ENCODE results near the gene THOC5. TPM values are rescaled to one million over a fixed set of nuclear protein-coding genes. Genes with fewer than 3 reads are reported as not detected.

The THOC5 gene
- total and polyA plus RNA-seq, 4 donors: 21.0 to 51.8 (median 27.9) TPM

GRCh38 chr22:29578462-29579200 lies 25.1 kb upstream of the THOC5 start:
- H3K9ac ChIP-seq (ENCODE audit: insufficient read depth in 1 of 2, low read length in 2 of 2): no peak overlapping the region
- H3K4me3 ChIP-seq: no peak overlapping the region
- H3K9me3 ChIP-seq (ENCODE audit: control insufficient read depth in 4 of 4, insufficient read depth in 3 of 4, low read length in 3 of 4): no peaks in the 10 kb centered on the region
- H3K27ac ChIP-seq (ENCODE audit: low read depth in 1 of 2, low read length in 1 of 2): no peak overlapping the region
- peak in 1 of 3 donors; percentile 6 for DNase-seq
- no peaks in the 10 kb centered on the region for H3K27me3 ChIP-seq (ENCODE audit: control insufficient read depth in 3 of 3, insufficient read depth in 3 of 3, low read length in 2 of 3)
- H3K36me3 ChIP-seq (ENCODE audit: control insufficient read depth in 4 of 4, insufficient read depth in 4 of 4, low read length in 4 of 4): no peaks in the 10 kb centered on the region
- 81 to 82% methylated on average over 10 of the region's 10 CpGs for WGBS, 2 donors
- no peak for ATAC-seq (ENCODE audit: insufficient read depth, low FRiP score)
- peaks cover 0 to 7% (median 0%) of the 10 kb centered on the region in 5 donors for H3K4me1 ChIP-seq (ENCODE audit: control insufficient read depth in 5 of 5, insufficient read depth in 5 of 5, low read length in 5 of 5)
- no peak for TF ChIP-seq CTCF (IDR thresholded peaks at IDR 0.05; ENCODE audit: control extremely low read depth, extremely low read depth)

- WGBS, 2 donors: 91 to 94% methylated on average over 7 of the region's 7 CpGs
- no peak for DNase-seq
These were observed 21.3 kb upstream of the THOC5 start for GRCh38 chr22:29574762-29575450.

GRCh38 chr22:29570912-29571549 lies 17.5 kb upstream of the THOC5 start:
- H3K27me3 ChIP-seq (ENCODE audit: control insufficient read depth in 3 of 3, insufficient read depth in 3 of 3, low read length in 2 of 3): no peaks in the 10 kb centered on the region
- WGBS, 2 donors: 83 to 87% methylated on average over 2 of the region's 2 CpGs

More at GRCh38 chr22:29574762-29575450, 21.3 kb upstream of the THOC5 start:
- Histone ChIP-seq H3K4me1 (ENCODE audit: control insufficient read depth in 5 of 5, insufficient read depth in 5 of 5, low read length in 5 of 5) (no peaks in the 10 kb centered on the region), H3K9me3 (ENCODE audit: control insufficient read depth in 4 of 4, insufficient read depth in 3 of 4, low read length in 3 of 4) (no peaks in the 10 kb centered on the region), H3K27ac (ENCODE audit: low read depth in 1 of 2, low read length in 1 of 2) (no peak overlapping the region), H3K36me3 (ENCODE audit: control insufficient read depth in 4 of 4, insufficient read depth in 4 of 4, low read length in 4 of 4) (peaks cover 0 to 5% (median 1%) of the 10 kb centered on the region in 4 donors), H3K9ac (ENCODE audit: insufficient read depth in 1 of 2, low read length in 2 of 2) (no peak overlapping the region), H3K27me3 (ENCODE audit: control insufficient read depth in 3 of 3, insufficient read depth in 3 of 3, low read length in 2 of 3) (no peaks in the 10 kb centered on the region), H3K4me3 (no peak overlapping the region)
- TF ChIP-seq CTCF (IDR thresholded peaks at IDR 0.05; ENCODE audit: control extremely low read depth, extremely low read depth): no peak
- no peak for ATAC-seq (ENCODE audit: insufficient read depth, low FRiP score)

More at GRCh38 chr22:29570912-29571549, 17.5 kb upstream of the THOC5 start:
- no peaks in the 10 kb centered on the region for H3K4me1 ChIP-seq (ENCODE audit: control insufficient read depth in 5 of 5, insufficient read depth in 5 of 5, low read length in 5 of 5)
- no peak overlapping the region for H3K4me3 ChIP-seq
- H3K27ac ChIP-seq (ENCODE audit: low read depth in 1 of 2, low read length in 1 of 2): no peak overlapping the region
- peaks cover 0 to 2% (median 0%) of the 10 kb centered on the region in 4 donors for H3K9me3 ChIP-seq (ENCODE audit: control insufficient read depth in 4 of 4, insufficient read depth in 3 of 4, low read length in 3 of 4)
- H3K9ac ChIP-seq (ENCODE audit: insufficient read depth in 1 of 2, low read length in 2 of 2): no peak overlapping the region
- TF ChIP-seq CTCF (IDR thresholded peaks at IDR 0.05; ENCODE audit: control extremely low read depth, extremely low read depth): no peak
- H3K36me3 ChIP-seq (ENCODE audit: control insufficient read depth in 4 of 4, insufficient read depth in 4 of 4, low read length in 4 of 4): peaks cover 0 to 20% (median 10%) of the 10 kb centered on the region in 4 donors
- ATAC-seq (ENCODE audit: insufficient read depth, low FRiP score) (no peak), DNase-seq (no peak)

Measured in lung (tissue), 12 donors.